ENCODE results near the gene SETMAR. TPM values are rescaled to one million over a fixed set of nuclear protein-coding genes. Genes with fewer than 3 reads are reported as not detected.

The SETMAR gene
- total RNA-seq, 2 donors from 2014 or later: 14.1 to 20.0 TPM

- Histone ChIP-seq H3K36me3 (no peaks in the 10 kb centered on the region), H3K4me1 (ENCODE audit: control insufficient read depth in 1 of 2, low read depth in 2 of 2) (peaks cover 5 to 33% of the 10 kb centered on the region in 2 donors), H3K9me3 (no peaks in the 10 kb centered on the region), H3K27me3 (replicated peaks; ENCODE audit: insufficient read depth) (no peaks in the 10 kb centered on the region), H3K4me3 (no peak overlapping the region), H3K27ac (peak overlapping the region; percentile 59 to 69)
- DNase-seq (ENCODE audit: low spot score) (no peak), ATAC-seq (ENCODE audit: insufficient number of reproducible peaks, low FRiP score, low read depth) (peak; percentile 34)
- no peak for TF ChIP-seq CTCF (IDR thresholded peaks at IDR 0.05)
Observed at GRCh38 chr3:4340411-4341335, 37.5 kb downstream of the SETMAR start.

- peak overlapping the region; percentile 59 to 63 for H3K27ac ChIP-seq
Observed at GRCh38 chr3:4341336-4341675, 38.1 kb downstream of the SETMAR start.

GRCh38 chr3:4343258-4343657 lies 40.1 kb downstream of the SETMAR start:
- ATAC-seq (ENCODE audit: insufficient number of reproducible peaks, low FRiP score, low read depth) (no peak), DNase-seq (ENCODE audit: low spot score) (no peak)
- no peaks in the 10 kb centered on the region for H3K36me3 ChIP-seq
- no peak overlapping the region for H3K27ac ChIP-seq
- no peaks in the 10 kb centered on the region for H3K27me3 ChIP-seq (replicated peaks; ENCODE audit: insufficient read depth)
- H3K9me3 ChIP-seq: no peaks in the 10 kb centered on the region
- TF ChIP-seq CTCF (IDR thresholded peaks at IDR 0.05): no peak
- peaks cover 5 to 27% of the 10 kb centered on the region in 2 donors for H3K4me1 ChIP-seq (ENCODE audit: control insufficient read depth in 1 of 2, low read depth in 2 of 2)
- H3K4me3 ChIP-seq: no peak overlapping the region

More at GRCh38 chr3:4341336-4341675, 38.1 kb downstream of the SETMAR start:
- no peaks in the 10 kb centered on the region for H3K36me3 ChIP-seq
- H3K4me1 ChIP-seq (ENCODE audit: control insufficient read depth in 1 of 2, low read depth in 2 of 2): peaks cover 5 to 33% of the 10 kb centered on the region in 2 donors
- no peak for TF ChIP-seq CTCF (IDR thresholded peaks at IDR 0.05)
- no peaks in the 10 kb centered on the region for H3K27me3 ChIP-seq (replicated peaks; ENCODE audit: insufficient read depth)
- H3K4me3 ChIP-seq: no peak overlapping the region
- no peak for ATAC-seq (ENCODE audit: insufficient number of reproducible peaks, low FRiP score, low read depth)
- H3K9me3 ChIP-seq: no peaks in the 10 kb centered on the region
- no peak for DNase-seq (ENCODE audit: low spot score)

GRCh38 chr3:4350789-4351163 lies 47.6 kb downstream of the SETMAR start:
- ATAC-seq (ENCODE audit: insufficient number of reproducible peaks, low FRiP score, low read depth) (peak; percentile 88), DNase-seq (ENCODE audit: low spot score) (no peak)
- no peaks in the 10 kb centered on the region for H3K36me3 ChIP-seq
- peak; percentile 80 for TF ChIP-seq CTCF (IDR thresholded peaks at IDR 0.05)
- H3K9me3 ChIP-seq: no peaks in the 10 kb centered on the region
- peaks cover 0 to 12% of the 10 kb centered on the region in 2 donors for H3K4me1 ChIP-seq (ENCODE audit: control insufficient read depth in 1 of 2, low read depth in 2 of 2)
- H3K4me3 ChIP-seq: peak overlapping the region; percentile 72
- H3K27ac ChIP-seq: peak overlapping the region; percentile 93 to 95
- H3K27me3 ChIP-seq (replicated peaks; ENCODE audit: insufficient read depth): no peaks in the 10 kb centered on the region

- H3K36me3 ChIP-seq: no peaks in the 10 kb centered on the region
- no peaks in the 10 kb centered on the region for H3K9me3 ChIP-seq
Observed at GRCh38 chr3:4351164-4351855, 48.1 kb downstream of the SETMAR start.

More at GRCh38 chr3:4351164-4351855, 48.1 kb downstream of the SETMAR start:
- no peak for DNase-seq (ENCODE audit: low spot score)
- peak overlapping the region; percentile 93 to 95 for H3K27ac ChIP-seq
- peak; percentile 89 for ATAC-seq (ENCODE audit: insufficient number of reproducible peaks, low FRiP score, low read depth)
- H3K27me3 ChIP-seq (replicated peaks; ENCODE audit: insufficient read depth): no peaks in the 10 kb centered on the region
- peak overlapping the region; percentile 72 for H3K4me3 ChIP-seq
- TF ChIP-seq CTCF (IDR thresholded peaks at IDR 0.05): no peak
- H3K4me1 ChIP-seq (ENCODE audit: control insufficient read depth in 1 of 2, low read depth in 2 of 2): peaks cover 0 to 17% of the 10 kb centered on the region in 2 donors

All from thoracic aorta (tissue), 2 donors.